Measurements from ENCODE around the gene CCDC201.

The CCDC201 gene

GRCh38 chr7:45892407-45893035, 19.6 kb upstream of the CCDC201 start:
- no peak for DNase-seq

- DNase-seq: no peak
Observed at GRCh38 chr7:45891462-45892402, 18.9 kb upstream of the CCDC201 start.

GRCh38 chr7:45890902-45891461, 18.1 kb upstream of the CCDC201 start:
- no peak for DNase-seq

GRCh38 chr7:45890125-45890901, 17.4 kb upstream of the CCDC201 start:
- no peak for DNase-seq

- DNase-seq: no peak
Observed at GRCh38 chr7:45889367-45890067, 16.6 kb upstream of the CCDC201 start.

GRCh38 chr7:45888993-45889366, 16.1 kb upstream of the CCDC201 start:
- DNase-seq: peak; percentile 25

GRCh38 chr7:45888185-45888992, 15.5 kb upstream of the CCDC201 start, which contains the start of gene IGFBP1:
TSS of gene IGFBP1 (plus strand) at chr7:45888488. CDS start at chr7:45888653, 165 bp downstream.
- peak; percentile 80 for DNase-seq

GRCh38 chr7:45886931-45887667, 14.2 kb upstream of the CCDC201 start:
- DNase-seq: no peak

GRCh38 chr7:45885264-45885882, 12.5 kb upstream of the CCDC201 start:
- no peak for DNase-seq

- no peak for DNase-seq
Observed at GRCh38 chr7:45884136-45884535, 11.3 kb upstream of the CCDC201 start.

GRCh38 chr7:45882465-45882810, 9.6 kb upstream of the CCDC201 start:
- no peak for DNase-seq

- no peak for DNase-seq
Observed at GRCh38 chr7:45881759-45882464, 9.0 kb upstream of the CCDC201 start.

- no peak for DNase-seq
Observed at GRCh38 chr7:45881280-45881758, 8.4 kb upstream of the CCDC201 start.

GRCh38 chr7:45880433-45880860, 7.6 kb upstream of the CCDC201 start:
- DNase-seq: no peak

GRCh38 chr7:45878457-45879144, 5.7 kb upstream of the CCDC201 start:
- DNase-seq: no peak

GRCh38 chr7:45876519-45876918, 3.6 kb upstream of the CCDC201 start:
- DNase-seq: no peak

- no peak for DNase-seq
Observed at GRCh38 chr7:45874408-45875131, 1.7 kb upstream of the CCDC201 start.

- DNase-seq: no peak
Observed at GRCh38 chr7:45873355-45873754, 473 bp upstream of the CCDC201 start.
